ENCODE data around the gene CIB1.

GRCh38 chr15:90187257-90187868 is 46.4 kb downstream of the CIB1 start:
- no peak for TF ChIP-seq CTCF (IDR thresholded peaks at IDR 0.05)
- no peak for TF ChIP-seq POLR2A (IDR thresholded peaks at IDR 0.05)
